ENCODE data around the gene UTRN. TPM values are rescaled to one million over a fixed set of nuclear protein-coding genes. Genes with fewer than 3 reads are reported as not detected.

Gene UTRN
- total and polyA plus RNA-seq, 10 of the 15 experiments (the other 5 are each of a cell fraction or from before 2014, with no cell fraction given) = 1.6 to 52.6 (median 25.5) TPM

DNA sequence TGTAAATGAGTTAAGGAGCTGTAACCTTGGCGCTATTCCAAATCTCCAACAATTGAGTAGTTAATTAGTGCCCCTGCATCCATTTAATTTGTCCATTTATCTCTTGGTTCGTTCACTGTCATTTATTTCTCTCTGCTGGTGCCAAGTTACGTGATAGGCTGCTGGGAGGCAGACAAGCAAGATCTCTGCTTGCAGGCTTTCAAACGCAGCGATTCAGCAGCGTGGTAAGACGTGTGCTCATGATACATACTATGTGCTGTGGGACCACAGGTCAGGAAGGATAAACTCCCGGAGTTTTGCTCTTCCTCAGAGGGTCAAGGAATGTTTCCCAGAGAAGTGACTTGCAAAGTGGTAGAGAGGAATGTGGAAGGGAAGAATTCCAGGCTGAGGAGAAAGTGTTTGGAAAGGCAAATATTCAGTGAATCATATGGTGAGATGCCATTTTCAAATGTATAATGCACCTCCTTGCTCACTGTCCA, 46.4 kb downstream of the UTRN start:
- FAIRE-seq (no peak), DNase-seq (ENCODE audit: low read depth, low spot score) (no peak), ATAC-seq (no peak)
- RAD21 ChIA-PET (ENCODE audit: unreplicated experiment) = no interaction called here
- in situ Hi-C loops (cut with MboI) = no loop called here
- H2AFZ ChIP-seq (ENCODE audit: control insufficient read depth, low read depth, low read length) = no peak overlapping the region
- intact Hi-C loops (cut with micrococcal nuclease; ENCODE audit: unreplicated experiment) = no loop called here
- H3K9me3 ChIP-seq (replicated peaks; ENCODE audit: control insufficient read depth, insufficient read depth, low read length) = no peaks in the 10 kb centered on the region
- POLR2A ChIA-PET = no interaction called here
- H3K27ac ChIP-seq (ENCODE audit: control insufficient read depth, insufficient read depth) = no peak overlapping the region
- no peaks in the 10 kb centered on the region for H4K20me1 ChIP-seq (ENCODE audit: control insufficient read depth, insufficient read depth)
- H3K4me3 ChIP-seq = no peak overlapping the region
- CTCF ChIA-PET = interaction anchor here (1.0 kb wide), 1 partner anchor 150 kb away, joined by 3 read pairs; no protein-coding TSS in a partner anchor
- BruUV-seq (replicated peaks) = no TSS peak
- H3K27me3 ChIP-seq (replicated peaks in 1 of 2; ENCODE audit: control insufficient read depth in 2 of 2, insufficient read depth in 2 of 2, low read length in 1 of 2) = no peaks in the 10 kb centered on the region; a peak in 1 of 4 replicates
- SMC1A ChIA-PET (ENCODE audit: uncharacterized antibody, unreplicated experiment) = no interaction called here
- H3K79me2 ChIP-seq (ENCODE audit: control insufficient read depth, insufficient read depth, low read length) = no peaks in the 10 kb centered on the region
- H3K4me2 ChIP-seq (ENCODE audit: control insufficient read depth, insufficient read depth) = no peak overlapping the region
- TF ChIP-seq RUNX3 (IDR thresholded peaks at IDR 0.05; ENCODE audit: low read length) (no peak), HDAC2 (IDR thresholded peaks at IDR 0.05) (no peak), IRF4 (IDR thresholded peaks at IDR 0.05; ENCODE audit: low read depth, low read length) (no peak), CHD2 (IDR thresholded peaks at IDR 0.05; ENCODE audit: borderline replicate concordance, low read depth, low read length) (no peak), CREB1 (IDR thresholded peaks at IDR 0.05; ENCODE audit: low read depth) (no peak), NFYA (IDR thresholded peaks at IDR 0.05; ENCODE audit: borderline replicate concordance, low read depth, low read length) (no peak), MYC (IDR thresholded peaks at IDR 0.05; ENCODE audit: insufficient read depth, insufficient read length, insufficient replicate concordance, low read length, severe bottlenecking) (no peak), SP1 (IDR thresholded peaks at IDR 0.05; ENCODE audit: low read depth, low read length) (no peak), POU2F2 (IDR thresholded peaks at IDR 0.05; ENCODE audit: borderline replicate concordance, low read depth, low read length) (no peak), ZNF622 (IDR thresholded peaks at IDR 0.05) (no peak)
- TF ChIP-seq, protein P1, sequence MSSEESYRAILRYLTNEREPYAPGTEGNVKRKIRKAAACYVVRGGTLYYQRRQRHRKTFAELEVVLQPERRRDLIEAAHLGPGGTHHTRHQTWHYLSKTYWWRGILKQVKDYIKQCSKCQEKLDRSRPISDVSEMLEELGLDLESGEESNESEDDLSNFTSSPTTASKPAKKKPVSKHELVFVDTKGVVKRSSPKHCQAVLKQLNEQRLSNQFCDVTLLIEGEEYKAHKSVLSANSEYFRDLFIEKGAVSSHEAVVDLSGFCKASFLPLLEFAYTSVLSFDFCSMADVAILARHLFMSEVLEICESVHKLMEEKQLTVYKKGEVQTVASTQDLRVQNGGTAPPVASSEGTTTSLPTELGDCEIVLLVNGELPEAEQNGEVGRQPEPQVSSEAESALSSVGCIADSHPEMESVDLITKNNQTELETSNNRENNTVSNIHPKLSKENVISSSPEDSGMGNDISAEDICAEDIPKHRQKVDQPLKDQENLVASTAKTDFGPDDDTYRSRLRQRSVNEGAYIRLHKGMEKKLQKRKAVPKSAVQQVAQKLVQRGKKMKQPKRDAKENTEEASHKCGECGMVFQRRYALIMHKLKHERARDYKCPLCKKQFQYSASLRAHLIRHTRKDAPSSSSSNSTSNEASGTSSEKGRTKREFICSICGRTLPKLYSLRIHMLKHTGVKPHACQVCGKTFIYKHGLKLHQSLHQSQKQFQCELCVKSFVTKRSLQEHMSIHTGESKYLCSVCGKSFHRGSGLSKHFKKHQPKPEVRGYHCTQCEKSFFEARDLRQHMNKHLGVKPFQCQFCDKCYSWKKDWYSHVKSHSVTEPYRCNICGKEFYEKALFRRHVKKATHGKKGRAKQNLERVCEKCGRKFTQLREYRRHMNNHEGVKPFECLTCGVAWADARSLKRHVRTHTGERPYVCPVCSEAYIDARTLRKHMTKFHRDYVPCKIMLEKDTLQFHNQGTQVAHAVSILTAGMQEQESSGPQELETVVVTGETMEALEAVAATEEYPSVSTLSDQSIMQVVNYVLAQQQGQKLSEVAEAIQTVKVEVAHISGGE (CRISPR knock-in tag; IDR thresholded peaks at IDR 0.05) = no peak
- TF ChIP-seq, protein P2, sequence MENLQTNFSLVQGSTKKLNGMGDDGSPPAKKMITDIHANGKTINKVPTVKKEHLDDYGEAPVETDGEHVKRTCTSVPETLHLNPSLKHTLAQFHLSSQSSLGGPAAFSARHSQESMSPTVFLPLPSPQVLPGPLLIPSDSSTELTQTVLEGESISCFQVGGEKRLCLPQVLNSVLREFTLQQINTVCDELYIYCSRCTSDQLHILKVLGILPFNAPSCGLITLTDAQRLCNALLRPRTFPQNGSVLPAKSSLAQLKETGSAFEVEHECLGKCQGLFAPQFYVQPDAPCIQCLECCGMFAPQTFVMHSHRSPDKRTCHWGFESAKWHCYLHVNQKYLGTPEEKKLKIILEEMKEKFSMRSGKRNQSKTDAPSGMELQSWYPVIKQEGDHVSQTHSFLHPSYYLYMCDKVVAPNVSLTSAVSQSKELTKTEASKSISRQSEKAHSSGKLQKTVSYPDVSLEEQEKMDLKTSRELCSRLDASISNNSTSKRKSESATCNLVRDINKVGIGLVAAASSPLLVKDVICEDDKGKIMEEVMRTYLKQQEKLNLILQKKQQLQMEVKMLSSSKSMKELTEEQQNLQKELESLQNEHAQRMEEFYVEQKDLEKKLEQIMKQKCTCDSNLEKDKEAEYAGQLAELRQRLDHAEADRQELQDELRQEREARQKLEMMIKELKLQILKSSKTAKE (IDR thresholded peaks at IDR 0.05; ENCODE audit: low read depth, poor library complexity, severe bottlenecking) = no peak
- TF ChIP-seq, protein P3, sequence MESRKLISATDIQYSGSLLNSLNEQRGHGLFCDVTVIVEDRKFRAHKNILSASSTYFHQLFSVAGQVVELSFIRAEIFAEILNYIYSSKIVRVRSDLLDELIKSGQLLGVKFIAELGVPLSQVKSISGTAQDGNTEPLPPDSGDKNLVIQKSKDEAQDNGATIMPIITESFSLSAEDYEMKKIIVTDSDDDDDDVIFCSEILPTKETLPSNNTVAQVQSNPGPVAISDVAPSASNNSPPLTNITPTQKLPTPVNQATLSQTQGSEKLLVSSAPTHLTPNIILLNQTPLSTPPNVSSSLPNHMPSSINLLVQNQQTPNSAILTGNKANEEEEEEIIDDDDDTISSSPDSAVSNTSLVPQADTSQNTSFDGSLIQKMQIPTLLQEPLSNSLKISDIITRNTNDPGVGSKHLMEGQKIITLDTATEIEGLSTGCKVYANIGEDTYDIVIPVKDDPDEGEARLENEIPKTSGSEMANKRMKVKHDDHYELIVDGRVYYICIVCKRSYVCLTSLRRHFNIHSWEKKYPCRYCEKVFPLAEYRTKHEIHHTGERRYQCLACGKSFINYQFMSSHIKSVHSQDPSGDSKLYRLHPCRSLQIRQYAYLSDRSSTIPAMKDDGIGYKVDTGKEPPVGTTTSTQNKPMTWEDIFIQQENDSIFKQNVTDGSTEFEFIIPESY (IDR thresholded peaks at IDR 0.05) = no peak
- H3K4me1 ChIP-seq (ENCODE audit: control insufficient read depth, insufficient read depth, low read length) = peaks cover 20% of the 10 kb centered on the region
- WGBS (ENCODE audit: insufficient coverage, insufficient replicate concordance, low lambda C conversion rate, missing lambda C conversion rate) = 79% methylated on average over 8 of the region's 8 CpGs
- no peaks in the 10 kb centered on the region for H3K36me3 ChIP-seq (ENCODE audit: control insufficient read depth in 2 of 2, insufficient read depth in 2 of 2, low read length in 1 of 2)
- no peak overlapping the region for H3K9ac ChIP-seq (ENCODE audit: control insufficient read depth, insufficient read depth, low read length)

Data from GM12878 (cell line).